Measurements from ENCODE around the gene OCRL. TPM values are rescaled to one million over a fixed set of nuclear protein-coding genes. Genes with fewer than 3 reads are reported as not detected.
A peak's percentile ranks its signal among the peaks of the same experiment; 100 is the strongest.

Gene OCRL
- total and polyA plus RNA-seq, 2 of the 13 experiments (the other 11 are each of a cell fraction or from before 2014, with no cell fraction given) = 13.4 to 32.0 TPM

DNA sequence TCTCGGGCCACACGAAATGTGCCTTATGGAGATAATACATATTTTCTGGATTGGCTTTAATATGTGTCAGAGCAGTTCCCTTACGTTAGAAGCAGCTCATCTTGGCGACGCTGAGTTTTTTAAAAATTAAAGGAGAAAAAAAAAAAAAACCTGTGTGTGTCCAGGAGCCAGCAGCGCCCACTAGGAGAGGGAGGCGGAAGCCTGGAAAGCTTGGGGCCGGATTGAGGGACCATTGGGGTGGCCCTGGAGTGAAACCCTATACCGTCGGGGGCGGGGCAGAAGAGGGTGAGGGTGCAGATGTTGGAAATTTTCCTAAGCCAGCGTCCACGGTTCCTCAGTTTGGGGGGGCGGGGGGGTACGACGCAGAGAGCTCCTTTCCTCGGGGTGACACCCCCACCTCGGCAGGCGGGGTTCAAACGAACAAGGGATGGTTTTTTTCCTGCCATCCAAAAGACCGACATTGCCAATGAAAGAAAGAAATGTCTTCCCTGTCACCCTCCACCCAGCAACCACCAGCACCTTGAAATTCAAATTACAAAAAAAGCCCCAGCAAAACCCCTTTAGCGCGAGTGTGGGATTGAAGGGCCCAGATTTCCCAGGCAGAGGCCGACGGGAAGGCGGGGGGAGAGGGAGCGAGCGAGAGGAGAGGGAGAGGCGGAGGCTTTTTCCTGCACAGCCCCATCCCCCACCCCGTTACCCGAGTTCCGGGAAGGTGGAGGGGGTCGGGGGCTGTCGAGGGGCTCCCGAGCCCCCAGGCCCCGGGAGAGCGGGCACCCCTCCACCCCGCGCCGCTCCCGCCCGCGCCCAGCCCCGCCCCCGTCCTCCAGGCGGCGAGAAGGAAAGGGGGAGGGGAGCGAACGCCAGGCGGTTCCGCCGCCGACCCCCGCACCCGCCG, 17.6 kb upstream of the OCRL start (continued):
- TF ChIP-seq, protein P1, sequence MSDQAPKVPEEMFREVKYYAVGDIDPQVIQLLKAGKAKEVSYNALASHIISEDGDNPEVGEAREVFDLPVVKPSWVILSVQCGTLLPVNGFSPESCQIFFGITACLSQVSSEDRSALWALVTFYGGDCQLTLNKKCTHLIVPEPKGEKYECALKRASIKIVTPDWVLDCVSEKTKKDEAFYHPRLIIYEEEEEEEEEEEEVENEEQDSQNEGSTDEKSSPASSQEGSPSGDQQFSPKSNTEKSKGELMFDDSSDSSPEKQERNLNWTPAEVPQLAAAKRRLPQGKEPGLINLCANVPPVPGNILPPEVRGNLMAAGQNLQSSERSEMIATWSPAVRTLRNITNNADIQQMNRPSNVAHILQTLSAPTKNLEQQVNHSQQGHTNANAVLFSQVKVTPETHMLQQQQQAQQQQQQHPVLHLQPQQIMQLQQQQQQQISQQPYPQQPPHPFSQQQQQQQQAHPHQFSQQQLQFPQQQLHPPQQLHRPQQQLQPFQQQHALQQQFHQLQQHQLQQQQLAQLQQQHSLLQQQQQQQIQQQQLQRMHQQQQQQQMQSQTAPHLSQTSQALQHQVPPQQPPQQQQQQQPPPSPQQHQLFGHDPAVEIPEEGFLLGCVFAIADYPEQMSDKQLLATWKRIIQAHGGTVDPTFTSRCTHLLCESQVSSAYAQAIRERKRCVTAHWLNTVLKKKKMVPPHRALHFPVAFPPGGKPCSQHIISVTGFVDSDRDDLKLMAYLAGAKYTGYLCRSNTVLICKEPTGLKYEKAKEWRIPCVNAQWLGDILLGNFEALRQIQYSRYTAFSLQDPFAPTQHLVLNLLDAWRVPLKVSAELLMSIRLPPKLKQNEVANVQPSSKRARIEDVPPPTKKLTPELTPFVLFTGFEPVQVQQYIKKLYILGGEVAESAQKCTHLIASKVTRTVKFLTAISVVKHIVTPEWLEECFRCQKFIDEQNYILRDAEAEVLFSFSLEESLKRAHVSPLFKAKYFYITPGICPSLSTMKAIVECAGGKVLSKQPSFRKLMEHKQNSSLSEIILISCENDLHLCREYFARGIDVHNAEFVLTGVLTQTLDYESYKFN (CRISPR knock-in tag; conservative IDR thresholded peaks at IDR 0.05) = no peak; the same call in 1 of the 2 replicates
- no peak for TF ChIP-seq SRY (CRISPR knock-in tag; IDR thresholded peaks at IDR 0.05)
- TF ChIP-seq GFI1 (CRISPR knock-in tag; IDR thresholded peaks at IDR 0.05; ENCODE audit: borderline replicate concordance) = peak; percentile 63; the same call in 1 of the 2 replicates
- no peak for TF ChIP-seq ZNF607 (CRISPR knock-in tag; IDR thresholded peaks at IDR 0.05; ENCODE audit: borderline replicate concordance)
- no peak for TF ChIP-seq MIER2 (CRISPR knock-in tag; IDR thresholded peaks at IDR 0.05)
- TF ChIP-seq, protein P2, sequence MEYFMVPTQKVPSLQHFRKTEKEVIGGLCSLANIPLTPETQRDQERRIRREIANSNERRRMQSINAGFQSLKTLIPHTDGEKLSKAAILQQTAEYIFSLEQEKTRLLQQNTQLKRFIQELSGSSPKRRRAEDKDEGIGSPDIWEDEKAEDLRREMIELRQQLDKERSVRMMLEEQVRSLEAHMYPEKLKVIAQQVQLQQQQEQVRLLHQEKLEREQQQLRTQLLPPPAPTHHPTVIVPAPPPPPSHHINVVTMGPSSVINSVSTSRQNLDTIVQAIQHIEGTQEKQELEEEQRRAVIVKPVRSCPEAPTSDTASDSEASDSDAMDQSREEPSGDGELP (IDR thresholded peaks at IDR 0.05; ENCODE audit: borderline replicate concordance, low read depth) = no peak
- TF ChIP-seq, protein P3, sequence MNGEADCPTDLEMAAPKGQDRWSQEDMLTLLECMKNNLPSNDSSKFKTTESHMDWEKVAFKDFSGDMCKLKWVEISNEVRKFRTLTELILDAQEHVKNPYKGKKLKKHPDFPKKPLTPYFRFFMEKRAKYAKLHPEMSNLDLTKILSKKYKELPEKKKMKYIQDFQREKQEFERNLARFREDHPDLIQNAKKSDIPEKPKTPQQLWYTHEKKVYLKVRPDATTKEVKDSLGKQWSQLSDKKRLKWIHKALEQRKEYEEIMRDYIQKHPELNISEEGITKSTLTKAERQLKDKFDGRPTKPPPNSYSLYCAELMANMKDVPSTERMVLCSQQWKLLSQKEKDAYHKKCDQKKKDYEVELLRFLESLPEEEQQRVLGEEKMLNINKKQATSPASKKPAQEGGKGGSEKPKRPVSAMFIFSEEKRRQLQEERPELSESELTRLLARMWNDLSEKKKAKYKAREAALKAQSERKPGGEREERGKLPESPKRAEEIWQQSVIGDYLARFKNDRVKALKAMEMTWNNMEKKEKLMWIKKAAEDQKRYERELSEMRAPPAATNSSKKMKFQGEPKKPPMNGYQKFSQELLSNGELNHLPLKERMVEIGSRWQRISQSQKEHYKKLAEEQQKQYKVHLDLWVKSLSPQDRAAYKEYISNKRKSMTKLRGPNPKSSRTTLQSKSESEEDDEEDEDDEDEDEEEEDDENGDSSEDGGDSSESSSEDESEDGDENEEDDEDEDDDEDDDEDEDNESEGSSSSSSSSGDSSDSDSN (CRISPR knock-in tag; IDR thresholded peaks at IDR 0.05) = 0 out of 2 replicates have a peak, but pooled peaks have one; percentile 6
- TF ChIP-seq GZF1 (CRISPR knock-in tag; IDR thresholded peaks at IDR 0.05) = no peak
- TF ChIP-seq CEBPG (CRISPR knock-in tag; IDR thresholded peaks at IDR 0.05) = no peak
- no peak for TF ChIP-seq ZNF225 (CRISPR knock-in tag; IDR thresholded peaks at IDR 0.05)
- peak; percentile 80 for TF ChIP-seq PATZ1 (CRISPR knock-in tag; IDR thresholded peaks at IDR 0.05)
- no peak for TF ChIP-seq NFYB (CRISPR knock-in tag; IDR thresholded peaks at IDR 0.05)
- peak; percentile 51; the same call in 1 of the 2 replicates for TF ChIP-seq ZNF362 (CRISPR knock-in tag; IDR thresholded peaks at IDR 0.05; ENCODE audit: borderline replicate concordance)
- peak; percentile 41; the same call in 1 of the 2 replicates for TF ChIP-seq SIN3A (IDR thresholded peaks at IDR 0.05; ENCODE audit: borderline replicate concordance, low read depth, low read length)
- TF ChIP-seq SIX4 (CRISPR knock-in tag; IDR thresholded peaks at IDR 0.05) = peak; percentile 77; the same call in 1 of the 2 replicates
- no peak for TF ChIP-seq TOE1 (CRISPR knock-in tag; IDR thresholded peaks at IDR 0.05)
- TF ChIP-seq NFE2L2 (IDR thresholded peaks at IDR 0.05; ENCODE audit: low read length) = no peak
- 0 out of 2 replicates have a peak, but pooled peaks have one; percentile 37 for TF ChIP-seq ZNF143 (CRISPR knock-in tag; IDR thresholded peaks at IDR 0.05)
- TF ChIP-seq ZNF451 (CRISPR knock-in tag; IDR thresholded peaks at IDR 0.05) = no peak

Data from HepG2 (cell line).